HEK293 (cell line): ENCODE measurements around the gene EEFSEC.

Source experiments
- CTCF ChIA-PET: fragments of 350-600 bp; formaldehyde crosslinking; extraction: SDS; loops from one replicate; lab custom pipeline; 2021; ENCODE audit warnings: antibody characterized with exemption; lab: Yijun Ruan, JAX
- POLR2A ChIA-PET: fragments of 300-600 bp; formaldehyde crosslinking; extraction: SDS; loops from one replicate; lab custom pipeline; 2020; ENCODE audit warnings: antibody characterized with exemption, inconsistent platforms; lab: Yijun Ruan, JAX
- H3K27ac ChIP-seq: fragments of 200-500 bp; sonication (Bioruptor generic); 2 replicates; pipeline ENCODE4 v1.5.1; 2014; ENCODE audit warnings: low read depth, low read length, control low read depth, inconsistent platforms; ENCODE audit errors: extremely low read depth
- H3K36me3 ChIP-seq, 2 experiments: fragments of 200-500 bp in 1 of 2; sonication (Bioruptor generic) in 1 of 2; 1 replicate in 1 of 2; 2 replicates in 1 of 2; pipeline ENCODE4 v1.5.1; 2014 to 2017; ENCODE audit warnings: inconsistent platforms in 2 of 2, low read length in 2 of 2; ENCODE audit not compliant: control insufficient read depth in 2 of 2, insufficient read depth in 1 of 2
- H3K4me1 ChIP-seq: fragments of 200-500 bp; sonication (Bioruptor generic); 2 replicates; pipeline ENCODE4 v1.5.1; 2014; ENCODE audit warnings: mild to moderate bottlenecking, low read length, inconsistent platforms; ENCODE audit not compliant: control insufficient read depth, insufficient read depth
- H3K4me3 ChIP-seq: 2 replicates; pipeline ENCODE4 v1.5.1; 2011; ENCODE audit warnings: low read depth, mild to moderate bottlenecking, control low read depth, low read length, moderate library complexity
- H3K9me3 ChIP-seq: fragments of 200-500 bp; sonication (Bioruptor generic); 2 replicates; pipeline ENCODE4 v1.5.1; 2014; ENCODE audit warnings: low read depth, low read length, inconsistent platforms; ENCODE audit not compliant: control insufficient read depth, insufficient read depth
- GLIS1 ChIP-seq: fragments of 450-650 bp; formaldehyde crosslinking; IDR thresholded peaks from 2 replicates; pipeline ENCODE4 v1.5.1; 2016; ENCODE audit warnings: missing biosample characterization, missing genetic modification characterization
- KLF10 ChIP-seq: fragments of 450-650 bp; IDR thresholded peaks from 2 replicates; pipeline ENCODE4 v1.5.1; 2018; ENCODE audit warnings: missing biosample characterization, mild to moderate bottlenecking, missing genetic modification characterization
- RBAK ChIP-seq: fragments of 450-650 bp; formaldehyde crosslinking; IDR thresholded peaks from 2 replicates; pipeline ENCODE4 v1.5.1; 2016; ENCODE audit warnings: missing biosample characterization, missing genetic modification characterization
- ZBTB10 ChIP-seq: fragments of 450-650 bp; formaldehyde crosslinking; IDR thresholded peaks from 2 replicates; pipeline ENCODE4 v1.5.1; 2016; ENCODE audit warnings: missing biosample characterization, missing genetic modification characterization
- ZNF184 ChIP-seq: fragments of 450-650 bp; IDR thresholded peaks from 2 replicates; pipeline ENCODE4 v1.5.1; 2018; ENCODE audit warnings: missing biosample characterization, mild to moderate bottlenecking, missing genetic modification characterization
- ZNF19 ChIP-seq: fragments of 450-650 bp; formaldehyde crosslinking; IDR thresholded peaks from 2 replicates; pipeline ENCODE4; 2016; ENCODE audit warnings: missing biosample characterization, missing genetic modification characterization, low read depth
- ZNF354C ChIP-seq: fragments of 450-650 bp; formaldehyde crosslinking; IDR thresholded peaks from 2 replicates; pipeline ENCODE4 v1.5.1; 2016; ENCODE audit warnings: missing biosample characterization, missing genetic modification characterization, low read depth, borderline replicate concordance
- ZNF366 ChIP-seq: fragments of 450-650 bp; formaldehyde crosslinking; conservative IDR thresholded peaks from 2 replicates; pipeline ENCODE4 v1.5.1; 2016; ENCODE audit warnings: missing biosample characterization, missing genetic modification characterization
- ZNF518A ChIP-seq: fragments of 450-650 bp; formaldehyde crosslinking; conservative IDR thresholded peaks from 2 replicates; pipeline ENCODE4 v1.5.1; 2016; ENCODE audit warnings: low read depth, missing biosample characterization, missing genetic modification characterization
- ZNF624 ChIP-seq: fragments of 450-650 bp; formaldehyde crosslinking; IDR thresholded peaks from 2 replicates; pipeline ENCODE4 v1.5.1; 2017; ENCODE audit warnings: missing biosample characterization, missing genetic modification characterization
- ZNF704 ChIP-seq: fragments of 450-650 bp; formaldehyde crosslinking; IDR thresholded peaks from 2 replicates; pipeline ENCODE4 v1.5.1; 2016; ENCODE audit warnings: missing biosample characterization, missing genetic modification characterization
- ZNF791 ChIP-seq: fragments of 450-650 bp; formaldehyde crosslinking; IDR thresholded peaks from 2 replicates; pipeline ENCODE4 v1.5.1; 2016; ENCODE audit warnings: missing biosample characterization, missing genetic modification characterization
- ZNF792 ChIP-seq: fragments of 450-650 bp; formaldehyde crosslinking; IDR thresholded peaks from 2 replicates; pipeline ENCODE4 v1.5.1; 2016; ENCODE audit warnings: missing biosample characterization, missing genetic modification characterization
- TF ChIP-seq, protein P1 (sequence below): fragments of 450-650 bp; IDR thresholded peaks from 2 replicates; pipeline ENCODE4 v1.5.1; 2018; ENCODE audit warnings: missing biosample characterization, missing genetic modification characterization
- TF ChIP-seq, protein P2 (sequence below): fragments of 450-650 bp; formaldehyde crosslinking; IDR thresholded peaks from 2 replicates; pipeline ENCODE4 v1.5.1; 2016; ENCODE audit warnings: missing biosample characterization, missing genetic modification characterization

EEFSEC gene

GRCh38 chr3:128294999-128295468, 141.8 kb downstream of the EEFSEC start:
- ChIA-PET CTCF (no interaction called here), POLR2A (no interaction called here)
- Histone ChIP-seq H3K4me1 (no peaks in the 10 kb centered on the region), H3K4me3 (no peak overlapping the region), H3K9me3 (no peaks in the 10 kb centered on the region), H3K36me3 (no peaks in the 10 kb centered on the region), H3K27ac (no peak overlapping the region)
- TF ChIP-seq RBAK (tag by site-specific recombination) (no peak), ZNF354C (tag by site-specific recombination) (no peak), ZNF366 (tag by site-specific recombination) (no peak), ZNF184 (tag by site-specific recombination) (no peak), ZNF518A (tag by site-specific recombination) (no peak), ZNF791 (tag by site-specific recombination) (no peak), ZNF704 (no peak), KLF10 (tag by site-specific recombination) (no peak)
- TF ChIP-seq, all 188 proteins: peak for 0

- Histone ChIP-seq H3K4me3 (no peak overlapping the region), H3K4me1 (no peaks in the 10 kb centered on the region), H3K9me3 (no peaks in the 10 kb centered on the region), H3K27ac (no peak overlapping the region), H3K36me3 (no peaks in the 10 kb centered on the region)
- TF ChIP-seq, protein P1, sequence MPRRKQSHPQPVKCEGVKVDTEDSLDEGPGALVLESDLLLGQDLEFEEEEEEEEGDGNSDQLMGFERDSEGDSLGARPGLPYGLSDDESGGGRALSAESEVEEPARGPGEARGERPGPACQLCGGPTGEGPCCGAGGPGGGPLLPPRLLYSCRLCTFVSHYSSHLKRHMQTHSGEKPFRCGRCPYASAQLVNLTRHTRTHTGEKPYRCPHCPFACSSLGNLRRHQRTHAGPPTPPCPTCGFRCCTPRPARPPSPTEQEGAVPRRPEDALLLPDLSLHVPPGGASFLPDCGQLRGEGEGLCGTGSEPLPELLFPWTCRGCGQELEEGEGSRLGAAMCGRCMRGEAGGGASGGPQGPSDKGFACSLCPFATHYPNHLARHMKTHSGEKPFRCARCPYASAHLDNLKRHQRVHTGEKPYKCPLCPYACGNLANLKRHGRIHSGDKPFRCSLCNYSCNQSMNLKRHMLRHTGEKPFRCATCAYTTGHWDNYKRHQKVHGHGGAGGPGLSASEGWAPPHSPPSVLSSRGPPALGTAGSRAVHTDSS, result no peak
- TF ChIP-seq, protein P2, sequence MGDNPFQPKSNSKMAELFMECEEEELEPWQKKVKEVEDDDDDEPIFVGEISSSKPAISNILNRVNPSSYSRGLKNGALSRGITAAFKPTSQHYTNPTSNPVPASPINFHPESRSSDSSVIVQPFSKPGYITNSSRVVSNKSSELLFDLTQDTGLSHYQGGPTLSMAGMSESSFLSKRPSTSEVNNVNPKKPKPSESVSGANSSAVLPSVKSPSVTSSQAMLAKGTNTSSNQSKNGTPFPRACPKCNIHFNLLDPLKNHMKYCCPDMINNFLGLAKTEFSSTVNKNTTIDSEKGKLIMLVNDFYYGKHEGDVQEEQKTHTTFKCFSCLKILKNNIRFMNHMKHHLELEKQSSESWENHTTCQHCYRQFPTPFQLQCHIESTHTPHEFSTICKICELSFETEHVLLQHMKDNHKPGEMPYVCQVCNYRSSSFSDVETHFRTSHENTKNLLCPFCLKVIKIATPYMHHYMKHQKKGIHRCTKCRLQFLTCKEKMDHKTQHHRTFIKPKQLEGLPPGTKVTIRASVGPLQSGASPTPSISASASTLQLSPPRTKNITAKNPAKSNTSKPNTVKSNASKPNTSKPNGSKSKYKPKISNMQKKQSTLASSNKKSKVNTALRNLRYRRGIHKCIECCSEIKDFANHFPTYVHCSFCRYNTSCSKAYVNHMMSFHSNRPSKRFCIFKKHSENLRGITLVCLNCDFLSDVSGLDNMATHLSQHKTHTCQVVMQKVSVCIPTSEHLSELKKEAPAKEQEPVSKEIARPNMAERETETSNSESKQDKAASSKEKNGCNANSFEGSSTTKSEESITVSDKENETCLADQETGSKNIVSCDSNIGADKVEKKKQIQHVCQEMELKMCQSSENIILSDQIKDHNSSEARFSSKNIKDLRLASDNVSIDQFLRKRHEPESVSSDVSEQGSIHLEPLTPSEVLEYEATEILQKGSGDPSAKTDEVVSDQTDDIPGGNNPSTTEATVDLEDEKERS (tag by site-specific recombination), result no peak
- no peak for TF ChIP-seq ZBTB10 (tag by site-specific recombination)
- no peak for TF ChIP-seq ZNF19
- TF ChIP-seq GLIS1 (tag by site-specific recombination), result peak; percentile 77
- no peak for TF ChIP-seq ZNF624 (tag by site-specific recombination)
- no peak for TF ChIP-seq ZNF792
- ChIA-PET CTCF (no interaction called here), POLR2A (no interaction called here)
Measured at GRCh38 chr3:128296469-128297251, 143.4 kb downstream of the EEFSEC start.
